MM.1S (cell line): ENCODE measurements around the gene ITGB2.

Experiments used
- DNase-seq: peaks from one replicate; pipeline ENCODE4 v3.0.0-alpha.2; 2015
- H2AFZ ChIP-seq: fragments of 300-600 bp; sonication (generic); 2 replicates; pipeline ENCODE4 v1.6.0; 2016; ENCODE audit warnings: antibody characterized with exemption, low read length
- H3F3A ChIP-seq: fragments of 300-600 bp; sonication (generic); 2 replicates; pipeline ENCODE4 v1.6.1; 2016; ENCODE audit warnings: mild to moderate bottlenecking, antibody characterized with exemption, low read length, moderate library complexity, mixed read lengths; ENCODE audit not compliant: insufficient read depth
- H3K27ac ChIP-seq: fragments of 300-600 bp; sonication (generic); 2 replicates; pipeline ENCODE4 v1.5.1; 2016; ENCODE audit warnings: mild to moderate bottlenecking, low read length
- H3K27me3 ChIP-seq: fragments of 300-600 bp; sonication (generic); replicated peaks from 2 replicates; pipeline ENCODE4 v1.6.0; 2016; ENCODE audit warnings: low read length; ENCODE audit not compliant: insufficient read depth
- H3K36me3 ChIP-seq: fragments of 300-600 bp; sonication (generic); replicated peaks from 2 replicates; pipeline ENCODE4 v1.6.1; 2016; ENCODE audit warnings: mild to moderate bottlenecking, low read length, mixed read lengths; ENCODE audit not compliant: insufficient read depth
- H3K4me1 ChIP-seq: fragments of 300-600 bp; sonication (generic); 2 replicates; pipeline ENCODE4 v1.6.1; 2016; ENCODE audit warnings: low read length, mixed read lengths
- H3K4me2 ChIP-seq: fragments of 300-600 bp; sonication (generic); 2 replicates; pipeline ENCODE4 v1.6.0; 2016; ENCODE audit warnings: low read depth, low read length
- H3K4me3 ChIP-seq: fragments of 300-600 bp; sonication (generic); 2 replicates; pipeline ENCODE4 v1.5.1; 2016; ENCODE audit warnings: low read length, mixed read lengths
- H3K79me2 ChIP-seq: fragments of 300-600 bp; sonication (generic); 2 replicates; pipeline ENCODE4 v1.6.1; 2016; ENCODE audit warnings: mixed run types, low read length, mixed read lengths
- H3K9ac ChIP-seq: fragments of 300-600 bp; sonication (generic); 2 replicates; pipeline ENCODE4 v1.6.1; 2016; ENCODE audit warnings: low read length, mixed read lengths
- H3K9me2 ChIP-seq: fragments of 300-600 bp; sonication (generic); replicated peaks from 2 replicates; pipeline ENCODE4 v1.6.1; 2016; ENCODE audit warnings: mild to moderate bottlenecking, low read length, mixed read lengths; ENCODE audit not compliant: insufficient read depth
- H3K9me3 ChIP-seq: fragments of 300-600 bp; sonication (generic); replicated peaks from 2 replicates; pipeline ENCODE4 v1.6.1; 2016; ENCODE audit warnings: mild to moderate bottlenecking, low read length, mixed read lengths; ENCODE audit not compliant: insufficient read depth
- H4K20me1 ChIP-seq: fragments of 300-600 bp; sonication (generic); 2 replicates; pipeline ENCODE4 v1.6.1; 2016; ENCODE audit warnings: mild to moderate bottlenecking, low read length, moderate library complexity, mixed read lengths; ENCODE audit not compliant: insufficient read depth
- EZH2 ChIP-seq: fragments of 300-600 bp; sonication (generic); optimal IDR thresholded peaks from 2 replicates; pipeline ENCODE3; 2017; ENCODE audit warnings: low read depth, mild to moderate bottlenecking, antibody characterized with exemption, low read length, mixed read lengths
- EZH2phosphoT487 ChIP-seq: fragments of 300-600 bp; sonication (generic); IDR thresholded peaks from 2 replicates; pipeline ENCODE4 v1.6.1; 2018; ENCODE audit warnings: antibody characterized with exemption, low read length
- TF ChIP-seq, protein P1 (sequence below): fragments of 300-600 bp; sonication (generic); IDR thresholded peaks from 2 replicates; pipeline ENCODE4 v1.5.1; 2016; ENCODE audit warnings: antibody characterized with exemption, low read length, mixed read lengths

The ITGB2 gene

DNA sequence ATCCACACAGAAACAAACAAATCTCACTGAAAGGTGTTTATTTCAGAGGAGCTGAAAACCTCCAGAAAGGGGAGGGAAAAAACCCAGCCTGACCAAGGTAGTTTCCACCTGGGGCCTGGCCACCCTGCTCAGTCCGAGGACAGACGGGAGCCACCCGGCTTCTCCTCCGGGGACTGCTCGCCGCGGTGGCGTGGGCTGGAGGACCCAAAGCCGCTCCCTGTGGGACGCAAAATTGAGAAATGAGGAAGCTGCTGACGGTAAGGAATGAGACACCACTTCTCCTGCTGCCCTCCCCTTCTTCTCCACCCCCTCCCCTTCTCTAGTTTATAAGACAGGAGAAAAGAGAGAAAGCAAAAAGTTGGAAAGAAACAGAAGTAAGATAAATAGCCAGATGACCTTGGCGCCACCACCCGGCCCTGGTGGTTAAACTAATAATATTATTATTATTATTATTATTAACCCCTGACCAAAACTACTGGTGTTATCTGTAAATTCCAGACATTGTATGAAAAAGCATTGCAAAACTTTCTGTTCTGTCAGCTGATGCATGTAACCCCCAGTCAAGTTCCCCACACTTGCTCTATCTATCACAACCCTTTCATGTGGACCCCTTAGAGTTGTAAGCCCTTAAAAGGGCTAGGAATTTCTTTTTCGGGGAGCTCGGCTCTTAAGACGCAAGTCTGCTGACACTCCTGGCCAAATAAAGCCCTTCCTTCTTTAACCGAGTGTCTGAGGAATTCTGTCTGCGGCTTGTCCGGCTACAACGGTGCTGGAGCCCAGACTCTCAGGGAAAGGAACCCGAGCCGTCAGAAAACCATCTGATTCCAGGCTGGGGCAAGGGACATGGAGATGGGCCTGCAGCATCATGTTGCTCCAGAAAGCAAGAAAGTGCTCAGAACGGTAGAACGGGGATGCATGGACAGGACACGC is 12.5 kb downstream of the ITGB2 start:
- H3K9me3 ChIP-seq, result no peaks in the 10 kb centered on the region
- no peak for DNase-seq
- H3K36me3 ChIP-seq, result no peaks in the 10 kb centered on the region
- no peaks in the 10 kb centered on the region for H3K4me1 ChIP-seq
- H3K4me2 ChIP-seq, result peak overlapping the region; percentile 24; the same call in 1 of the 2 replicates
- no peaks in the 10 kb centered on the region for H3K79me2 ChIP-seq
- H3F3A ChIP-seq, result no peaks in the 10 kb centered on the region
- no peaks in the 10 kb centered on the region for H3K9me2 ChIP-seq
- no peak overlapping the region for H3K9ac ChIP-seq
- H3K27ac ChIP-seq, result no peak overlapping the region
- no peak overlapping the region for H2AFZ ChIP-seq
- TF ChIP-seq EZH2 (peak; percentile 6), EZH2phosphoT487 (no peak)
- TF ChIP-seq, protein P1, sequence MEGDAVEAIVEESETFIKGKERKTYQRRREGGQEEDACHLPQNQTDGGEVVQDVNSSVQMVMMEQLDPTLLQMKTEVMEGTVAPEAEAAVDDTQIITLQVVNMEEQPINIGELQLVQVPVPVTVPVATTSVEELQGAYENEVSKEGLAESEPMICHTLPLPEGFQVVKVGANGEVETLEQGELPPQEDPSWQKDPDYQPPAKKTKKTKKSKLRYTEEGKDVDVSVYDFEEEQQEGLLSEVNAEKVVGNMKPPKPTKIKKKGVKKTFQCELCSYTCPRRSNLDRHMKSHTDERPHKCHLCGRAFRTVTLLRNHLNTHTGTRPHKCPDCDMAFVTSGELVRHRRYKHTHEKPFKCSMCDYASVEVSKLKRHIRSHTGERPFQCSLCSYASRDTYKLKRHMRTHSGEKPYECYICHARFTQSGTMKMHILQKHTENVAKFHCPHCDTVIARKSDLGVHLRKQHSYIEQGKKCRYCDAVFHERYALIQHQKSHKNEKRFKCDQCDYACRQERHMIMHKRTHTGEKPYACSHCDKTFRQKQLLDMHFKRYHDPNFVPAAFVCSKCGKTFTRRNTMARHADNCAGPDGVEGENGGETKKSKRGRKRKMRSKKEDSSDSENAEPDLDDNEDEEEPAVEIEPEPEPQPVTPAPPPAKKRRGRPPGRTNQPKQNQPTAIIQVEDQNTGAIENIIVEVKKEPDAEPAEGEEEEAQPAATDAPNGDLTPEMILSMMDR, result no peak
- H3K4me3 ChIP-seq, result no peak overlapping the region
- H4K20me1 ChIP-seq, result no peaks in the 10 kb centered on the region
- peaks cover 94% of the 10 kb centered on the region for H3K27me3 ChIP-seq

DNA sequence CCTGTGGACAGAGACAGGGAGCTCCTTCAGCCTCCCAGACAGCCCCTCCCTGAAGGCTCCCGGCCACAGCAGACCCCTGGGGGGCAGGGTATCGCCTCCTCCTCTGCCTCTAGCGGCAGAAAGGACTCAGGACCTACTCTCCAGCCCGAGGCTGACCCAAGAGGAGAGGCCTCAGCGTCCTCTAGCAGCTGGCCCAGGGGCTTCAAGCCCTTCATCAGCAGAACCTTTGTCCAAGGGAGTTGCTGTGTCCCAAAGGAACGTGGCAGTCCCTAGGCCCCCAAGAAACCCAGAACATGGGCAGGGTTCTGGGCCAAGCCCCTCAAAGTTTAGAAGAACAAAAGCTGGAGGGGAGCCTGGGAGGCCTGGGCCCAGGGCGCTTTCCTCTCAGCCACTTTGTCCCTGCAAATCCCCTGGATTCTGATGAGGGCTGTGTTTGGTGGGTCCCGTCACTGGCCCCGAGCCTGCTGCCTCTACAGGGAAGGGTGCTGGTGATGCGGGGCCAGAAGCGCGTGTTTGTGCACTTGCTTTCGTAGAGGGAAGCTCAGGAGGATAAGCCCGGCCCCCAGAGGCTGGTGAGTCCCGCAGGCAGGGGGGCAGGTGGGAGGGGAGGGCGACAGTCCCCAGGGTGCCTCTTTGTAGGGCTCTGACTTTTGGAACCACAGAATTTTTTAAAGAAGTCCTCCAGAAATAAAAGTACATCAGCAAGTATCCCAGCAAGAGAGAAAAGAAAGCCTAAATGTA is 13.3 kb downstream of the ITGB2 start:
- H3K9ac ChIP-seq, result no peak overlapping the region
- no peak overlapping the region for H2AFZ ChIP-seq
- H4K20me1 ChIP-seq, result no peaks in the 10 kb centered on the region
- peaks cover 98% of the 10 kb centered on the region for H3K27me3 ChIP-seq
- H3K27ac ChIP-seq, result no peak overlapping the region
- H3K79me2 ChIP-seq, result no peaks in the 10 kb centered on the region
- TF ChIP-seq EZH2phosphoT487, result 0 out of 2 replicates have a peak, but pooled peaks have one; percentile 23
- TF ChIP-seq, protein P1, result no peak
- no peaks in the 10 kb centered on the region for H3K9me2 ChIP-seq
- H3K4me1 ChIP-seq, result no peaks in the 10 kb centered on the region
- no peak overlapping the region for H3K4me3 ChIP-seq
- no peak for DNase-seq
- H3F3A ChIP-seq, result no peaks in the 10 kb centered on the region
- peak overlapping the region; percentile 24; the same call in 1 of the 2 replicates for H3K4me2 ChIP-seq
- H3K36me3 ChIP-seq, result no peaks in the 10 kb centered on the region
- H3K9me3 ChIP-seq, result no peaks in the 10 kb centered on the region

DNA sequence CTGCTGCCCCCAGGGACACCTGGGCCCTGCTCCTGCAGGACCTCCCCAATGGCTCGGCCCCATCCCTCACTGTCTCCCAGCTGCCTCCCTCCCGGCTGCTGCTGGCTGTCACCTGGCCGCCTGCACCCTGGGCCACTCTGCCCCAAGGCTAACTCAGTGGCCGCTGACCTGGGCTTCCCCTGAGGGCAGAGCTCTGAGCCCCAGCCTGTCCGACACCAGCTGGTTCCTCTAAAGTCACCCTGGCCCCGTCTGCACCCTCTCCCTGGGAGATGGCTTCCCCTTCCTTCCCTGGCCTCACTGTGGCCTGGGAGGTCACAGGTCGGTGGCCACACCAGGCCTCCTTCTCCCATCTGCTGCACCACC is 15.0 kb downstream of the ITGB2 start:
- Histone ChIP-seq H4K20me1 (no peaks in the 10 kb centered on the region), H3K27ac (no peak overlapping the region), H3K27me3 (peaks cover 98% of the 10 kb centered on the region), H3K9me3 (no peaks in the 10 kb centered on the region), H3K4me2 (no peak overlapping the region), H3F3A (no peaks in the 10 kb centered on the region), H3K9ac (no peak overlapping the region), H3K79me2 (no peaks in the 10 kb centered on the region), H3K4me1 (no peaks in the 10 kb centered on the region), H3K9me2 (no peaks in the 10 kb centered on the region), H3K4me3 (no peak overlapping the region), H3K36me3 (no peaks in the 10 kb centered on the region), H2AFZ (no peak overlapping the region)
- TF ChIP-seq EZH2 (no peak), EZH2phosphoT487 (no peak)
- TF ChIP-seq, protein P1, result no peak
- DNase-seq, result no peak
